HG02885 (cell line): ENCODE results near the gene GRP.

Source experiments
- ATAC-seq: cut with Tn5 transposase; IDR thresholded peaks from one replicate; pipeline ENCODE4 v1.9.1; 2021; ENCODE audit warnings: mild to moderate bottlenecking; ENCODE audit not compliant: unreplicated experiment, poor library complexity

Gene GRP

GRCh38 chr18:59219672-59220163, at the start of gene GRP:
GRP (plus strand) TSS chr18:59220158; CDS start chr18:59220266, 108 bp downstream.
- no peak for ATAC-seq

GRCh38 chr18:59172664-59173249, 47.2 kb upstream of the GRP start:
- ATAC-seq, result no peak

- no peak for ATAC-seq
Observed at GRCh38 chr18:59177485-59177884, 42.5 kb upstream of the GRP start.

GRCh38 chr18:59180150-59180845, 39.7 kb upstream of the GRP start:
- no peak for ATAC-seq

- no peak for ATAC-seq
Observed at GRCh38 chr18:59182673-59183072, 37.3 kb upstream of the GRP start.

DNA sequence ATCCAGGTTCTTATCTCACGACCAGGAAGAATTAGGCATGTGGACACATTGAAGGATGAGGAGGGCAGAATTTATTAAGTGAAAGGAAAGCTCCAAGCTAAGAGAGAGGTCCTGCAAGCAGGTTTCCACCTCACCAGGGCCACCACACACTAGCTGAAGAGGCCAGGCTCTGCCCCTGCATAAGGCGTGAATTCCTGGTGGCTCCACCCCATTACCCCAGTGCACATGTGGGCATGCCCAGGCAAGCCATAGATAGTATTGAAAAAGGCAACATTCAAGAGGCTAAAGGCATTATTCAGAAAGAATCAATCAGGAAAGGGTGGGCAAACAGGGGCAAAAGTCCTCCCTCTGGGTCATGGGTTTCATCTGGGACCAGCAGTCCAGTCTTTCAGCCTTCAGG, 30.9 kb upstream of the GRP start:
- no peak for ATAC-seq

DNA sequence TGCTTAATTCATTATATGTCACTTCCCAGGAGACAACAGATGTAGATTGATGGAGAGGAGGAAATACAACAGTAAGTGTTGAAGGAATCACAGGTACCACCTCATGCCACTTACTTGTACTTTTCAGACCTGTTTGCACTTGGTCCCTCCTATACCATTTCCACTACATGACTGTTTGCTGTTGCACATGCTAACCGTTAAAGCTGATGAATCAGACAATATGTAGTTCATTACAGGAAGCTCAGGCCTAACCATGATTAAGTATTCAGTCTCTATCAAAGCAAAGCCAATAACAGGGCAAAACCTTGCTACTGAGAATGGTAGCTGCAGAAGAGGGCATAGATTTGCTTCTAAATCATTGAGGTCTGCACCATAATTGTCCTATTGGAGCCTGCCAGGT, 30.2 kb upstream of the GRP start:
- ATAC-seq, result no peak

GRCh38 chr18:59196161-59196725, 23.7 kb upstream of the GRP start:
- no peak for ATAC-seq

DNA sequence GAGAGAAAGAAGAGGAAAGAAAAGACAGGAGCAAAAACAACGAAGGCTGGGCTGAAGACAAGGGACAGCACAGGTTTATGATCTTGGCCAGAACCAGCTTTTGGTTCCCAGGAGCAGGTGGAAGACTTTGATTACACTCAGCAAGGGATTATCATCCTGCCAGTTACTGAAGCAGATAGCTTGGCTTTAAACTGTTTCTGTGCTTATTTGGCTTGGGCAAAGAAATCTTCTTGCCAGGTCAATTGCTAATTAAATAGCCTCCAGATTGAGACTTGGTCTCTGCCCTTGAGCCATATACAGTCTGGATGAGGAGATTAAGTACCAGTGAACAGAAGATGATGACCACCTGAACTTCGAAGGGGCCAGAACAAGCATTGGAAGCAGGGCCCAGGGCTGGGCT, 22.3 kb upstream of the GRP start:
- no peak for ATAC-seq

- ATAC-seq, result no peak
Observed at GRCh38 chr18:59198215-59198614, 21.7 kb upstream of the GRP start.

DNA sequence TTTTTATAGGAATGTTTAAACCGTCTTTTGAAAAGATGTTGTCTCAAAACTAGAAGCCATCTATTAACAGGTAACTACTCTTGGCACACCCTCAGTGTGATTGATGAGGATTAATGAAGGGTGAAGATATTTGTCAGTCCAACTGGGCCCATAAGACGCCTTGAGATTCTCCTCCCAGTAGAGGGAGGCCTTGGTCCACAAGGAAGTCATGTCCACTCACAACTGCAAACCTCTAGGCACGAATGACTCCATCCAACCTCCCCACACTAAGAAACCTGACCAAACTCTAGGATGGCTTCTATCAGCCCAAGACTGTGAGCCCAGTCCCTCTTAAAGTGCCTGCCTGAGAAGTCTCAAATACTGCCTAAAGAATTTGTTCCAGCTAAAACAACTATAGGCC, 19.2 kb upstream of the GRP start:
- ATAC-seq, result no peak

DNA sequence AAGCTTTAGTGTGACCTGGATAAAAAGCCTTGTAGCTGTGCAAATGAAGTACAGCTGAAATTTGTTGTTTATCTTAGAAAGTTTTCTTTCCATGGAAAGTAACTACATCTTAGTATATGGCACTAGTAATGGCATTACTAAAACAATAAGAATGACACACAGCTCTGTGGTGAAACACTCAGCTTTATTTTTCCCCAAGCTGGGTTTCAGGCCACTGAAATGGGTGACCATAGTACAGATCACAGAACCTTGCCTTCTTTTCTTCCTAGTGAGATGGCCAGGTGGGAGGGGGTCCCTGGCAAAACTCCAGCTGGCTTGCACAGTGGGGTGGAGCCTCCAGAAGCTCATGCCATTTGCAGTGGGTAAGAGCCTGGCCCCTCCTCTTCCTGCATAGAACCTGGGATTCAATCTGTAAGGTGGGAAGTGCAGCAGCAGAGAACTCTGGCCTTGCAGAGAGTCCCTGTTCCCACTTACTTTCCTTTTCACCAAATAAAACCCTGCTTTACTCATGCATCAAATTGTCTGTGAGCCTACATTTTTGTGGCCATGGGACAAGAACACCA, 17.6 kb upstream of the GRP start:
- ATAC-seq, result no peak

- no peak for ATAC-seq
Observed at GRCh38 chr18:59207506-59207905, 12.5 kb upstream of the GRP start.

GRCh38 chr18:59208602-59209125, 11.3 kb upstream of the GRP start:
- no peak for ATAC-seq

DNA sequence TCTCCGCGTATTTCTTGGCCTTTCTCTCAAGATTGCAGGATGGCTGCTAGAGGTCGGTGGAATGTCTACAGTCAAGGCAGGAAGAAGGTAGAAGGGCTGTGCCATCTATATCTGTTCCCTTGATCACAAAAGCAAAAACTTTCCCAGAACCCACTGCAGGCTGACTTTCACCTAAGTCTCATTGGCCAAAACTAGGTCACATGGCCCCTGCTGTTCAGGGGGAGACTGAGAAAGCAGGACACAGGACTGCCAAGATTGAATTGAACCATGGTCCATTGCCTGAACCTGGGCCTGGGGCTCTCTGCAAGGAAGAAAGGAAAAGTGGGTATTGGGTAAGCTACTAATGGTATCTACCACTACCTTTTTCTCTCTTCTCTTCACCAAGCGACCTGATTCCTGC, 9.7 kb upstream of the GRP start:
- no peak for ATAC-seq

DNA sequence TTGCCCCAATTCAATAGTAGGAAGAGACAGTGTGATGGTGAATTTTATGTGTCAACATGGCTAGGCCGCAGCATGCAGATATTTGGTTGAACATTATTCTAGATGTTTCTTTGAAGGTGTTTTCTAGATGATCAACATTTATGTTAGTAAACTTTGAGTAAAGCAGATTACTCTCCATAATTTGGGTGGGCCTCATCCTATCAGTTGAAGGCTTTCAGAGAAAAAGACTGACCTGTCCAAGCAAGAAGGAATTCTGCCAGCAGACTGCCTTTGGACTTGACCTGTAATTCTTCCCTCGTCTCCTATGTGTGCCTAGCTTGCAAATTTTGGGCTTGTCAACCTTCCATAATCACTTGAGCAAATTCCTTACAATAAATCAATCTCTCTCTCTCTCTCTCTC, 8.3 kb upstream of the GRP start:
- ATAC-seq, result no peak

- ATAC-seq, result no peak
Observed at GRCh38 chr18:59218018-59218417, 1.9 kb upstream of the GRP start.

DNA sequence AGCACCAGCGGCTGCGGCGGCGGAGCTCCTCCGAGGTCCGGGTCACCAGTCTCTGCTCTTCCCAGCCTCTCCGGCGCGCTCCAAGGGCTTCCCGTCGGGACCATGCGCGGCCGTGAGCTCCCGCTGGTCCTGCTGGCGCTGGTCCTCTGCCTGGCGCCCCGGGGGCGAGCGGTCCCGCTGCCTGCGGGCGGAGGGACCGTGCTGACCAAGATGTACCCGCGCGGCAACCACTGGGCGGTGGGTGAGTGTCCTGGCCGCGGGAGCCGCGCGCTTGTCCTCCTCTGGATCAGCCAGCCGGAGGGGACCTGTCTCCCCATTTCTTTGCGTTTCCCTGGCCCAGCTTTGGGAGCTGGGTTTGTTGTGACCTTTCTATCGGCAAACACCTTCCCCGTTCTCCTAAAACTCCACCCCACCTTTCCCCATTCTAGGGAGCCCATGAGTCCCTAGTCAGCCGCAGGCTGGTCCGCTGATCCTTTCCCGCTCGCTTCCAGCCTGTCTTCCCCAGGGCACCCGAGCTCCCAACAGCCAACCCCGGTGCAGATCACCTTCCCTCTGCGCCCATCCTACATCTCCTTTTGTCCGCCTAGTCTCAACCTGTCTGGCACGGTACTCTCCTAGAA, 316 bp downstream of the GRP start:
- ATAC-seq, result no peak

GRCh38 chr18:59220784-59221765, 1.1 kb downstream of the GRP start:
- no peak for ATAC-seq

- no peak for ATAC-seq
Observed at GRCh38 chr18:59222341-59222740, 2.4 kb downstream of the GRP start.
